Measurements from ENCODE around the gene ST3GAL6. TPM values are rescaled to one million over a fixed set of nuclear protein-coding genes. Genes with fewer than 3 reads are reported as not detected.
A peak's percentile ranks its signal among the peaks of the same experiment; 100 is the strongest.

The ST3GAL6 gene
- total and polyA plus RNA-seq, 2 of the 4 experiments (the other 2 are of a cell fraction), result 0.36 to 0.99 TPM

- H3K23ac ChIP-seq (ENCODE audit: low read depth, low read length), result no peak overlapping the region
- no peak overlapping the region for H3K4ac ChIP-seq (ENCODE audit: low read depth, low read length)
- no peak overlapping the region for H4K91ac ChIP-seq (ENCODE audit: insufficient read depth, low read depth, low read length)
- H2BK15ac ChIP-seq (ENCODE audit: low read depth, low read length), result no peak overlapping the region
- intact Hi-C loops (cut with micrococcal nuclease), result no loop called here
- no peak overlapping the region for H4K5ac ChIP-seq (ENCODE audit: low read depth, low read length)
- no peak overlapping the region for H2AK5ac ChIP-seq (ENCODE audit: low read depth, low read length)
- no peak overlapping the region for H3K4me3 ChIP-seq (ENCODE audit: insufficient read depth, low read depth, low read length)
- no peaks in the 10 kb centered on the region for H3K27me3 ChIP-seq (ENCODE audit: control insufficient read depth, insufficient read depth, low read length)
- H4K20me1 ChIP-seq (ENCODE audit: insufficient read depth, low read length), result no peaks in the 10 kb centered on the region; the same call in 1 of the 2 replicates
- BruUV-seq (replicated peaks), result no TSS peak
- ATAC-seq (ENCODE audit: low read depth) (no peak), DNase-seq (no peak)
- H3K9me3 ChIP-seq (ENCODE audit: control insufficient read depth, insufficient read depth, low read length), result no peaks in the 10 kb centered on the region
- H3K9me1 ChIP-seq (ENCODE audit: insufficient read depth, low read length), result 0 out of 2 replicates have a peak, but pooled peaks cover 3% of the 10 kb centered on the region
- in situ Hi-C loops (cut with MboI; ENCODE audit: low sequenced_read_pairs), result no loop called here
- H3K4me2 ChIP-seq (ENCODE audit: low read depth, low read length), result no peak overlapping the region
- H2BK20ac ChIP-seq (ENCODE audit: low read depth, low read length), result no peak overlapping the region
- H3K4me1 ChIP-seq (ENCODE audit: control insufficient read depth, insufficient read depth, low read length), result no peaks in the 10 kb centered on the region
- dilution Hi-C loops (cut with HindIII; ENCODE audit: low sequenced_read_pairs, unreplicated experiment), result no loop called here
- no peak overlapping the region for H2BK5ac ChIP-seq (ENCODE audit: low read depth, low read length, poor library complexity, severe bottlenecking)
- H3K9ac ChIP-seq (ENCODE audit: low read depth, low read length), result no peak overlapping the region
- no peak overlapping the region for H2AFZ ChIP-seq (replicated peaks; ENCODE audit: low read length, poor library complexity)
- no peak overlapping the region for H2BK120ac ChIP-seq (ENCODE audit: low read depth, low read length)
- ChIA-PET POLR2A (ENCODE audit: unreplicated experiment) (no interaction called here), CTCF (no interaction called here)
- H3K18ac ChIP-seq (ENCODE audit: low read depth, low read length), result no peak overlapping the region
- H3K79me1 ChIP-seq (ENCODE audit: low read depth in 1 of 2, low read length in 2 of 2), result peaks cover 6 to 7% of the 10 kb centered on the region in 2 experiments; a peak in 2 of 4 replicates
- H4K8ac ChIP-seq (ENCODE audit: low read depth in 2 of 2, low read length in 2 of 2), result no peak overlapping the region
- peaks cover 25% of the 10 kb centered on the region for H3K36me3 ChIP-seq (ENCODE audit: control insufficient read depth, insufficient read depth, low read length)
- H2AK9ac ChIP-seq (replicated peaks; ENCODE audit: low read depth, low read length, poor library complexity), result no peak overlapping the region
- no peak overlapping the region for H3K27ac ChIP-seq (ENCODE audit: insufficient read depth, low read length)
- no CpG with 5 or more reads among the region's 7 CpGs for WGBS, 2 experiments (ENCODE audit: extremely low coverage in 2 of 2, insufficient read length in 1 of 2)
- TF ChIP-seq CTCF (conservative IDR thresholded peaks at IDR 0.05; ENCODE audit: low read depth, low read length) (0 out of 2 replicates have a peak, but pooled peaks have one; percentile 3), POLR2A (IDR thresholded peaks at IDR 0.05; ENCODE audit: low read depth, low read length) (no peak), ELK1 (IDR thresholded peaks at IDR 0.05; ENCODE audit: borderline replicate concordance, low read depth, low read length) (no peak), USF2 (IDR thresholded peaks at IDR 0.05; ENCODE audit: low read depth, low read length) (no peak), CHD1 (IDR thresholded peaks at IDR 0.05; ENCODE audit: low read depth, low read length) (no peak), SMC3 (IDR thresholded peaks at IDR 0.05; ENCODE audit: low read depth, low read length) (no peak), RAD21 (IDR thresholded peaks at IDR 0.05; ENCODE audit: low read length) (no peak)
- no peak overlapping the region for H3K14ac ChIP-seq (replicated peaks; ENCODE audit: low read depth, low read length)
- H3K56ac ChIP-seq (ENCODE audit: extremely low read depth, insufficient read depth, low read length), result no peak overlapping the region
Measured at GRCh38 chr3:98801043-98801747, 38.1 kb downstream of the ST3GAL6 start.

Measured in IMR-90 (cell line).